Ishikawa (cell line): ENCODE results near the gene FBXL5.

Experiments
- FOXM1 ChIP-seq: IDR thresholded peaks from 2 replicates; pipeline ENCODE4 v1.6.1; 2012; ENCODE audit warnings: low read depth, borderline replicate concordance
- TAF1 ChIP-seq: IDR thresholded peaks from 2 replicates; pipeline ENCODE4 v1.6.1; 2012; ENCODE audit warnings: low read depth, mild to moderate bottlenecking
- TCF12 ChIP-seq: IDR thresholded peaks from 2 replicates; pipeline ENCODE4 v1.6.1; 2012; ENCODE audit warnings: low read depth
- YY1 ChIP-seq: IDR thresholded peaks from 2 replicates; pipeline ENCODE4 v1.6.1; 2012; ENCODE audit warnings: low read depth
- TF ChIP-seq, protein P1 (sequence below): IDR thresholded peaks from 2 replicates; pipeline ENCODE4 v1.6.1; 2012

GRCh38 chr4:15562623-15563022, 92.5 kb downstream of the FBXL5 start:
- TF ChIP-seq TCF12, result no peak
- TF ChIP-seq TAF1, result no peak
- no peak for TF ChIP-seq FOXM1
- TF ChIP-seq, protein P1, sequence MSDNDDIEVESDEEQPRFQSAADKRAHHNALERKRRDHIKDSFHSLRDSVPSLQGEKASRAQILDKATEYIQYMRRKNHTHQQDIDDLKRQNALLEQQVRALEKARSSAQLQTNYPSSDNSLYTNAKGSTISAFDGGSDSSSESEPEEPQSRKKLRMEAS, result no peak
- TF ChIP-seq YY1, result no peak
